ENCODE data around the gene HYAL3.

Gene HYAL3

DNA sequence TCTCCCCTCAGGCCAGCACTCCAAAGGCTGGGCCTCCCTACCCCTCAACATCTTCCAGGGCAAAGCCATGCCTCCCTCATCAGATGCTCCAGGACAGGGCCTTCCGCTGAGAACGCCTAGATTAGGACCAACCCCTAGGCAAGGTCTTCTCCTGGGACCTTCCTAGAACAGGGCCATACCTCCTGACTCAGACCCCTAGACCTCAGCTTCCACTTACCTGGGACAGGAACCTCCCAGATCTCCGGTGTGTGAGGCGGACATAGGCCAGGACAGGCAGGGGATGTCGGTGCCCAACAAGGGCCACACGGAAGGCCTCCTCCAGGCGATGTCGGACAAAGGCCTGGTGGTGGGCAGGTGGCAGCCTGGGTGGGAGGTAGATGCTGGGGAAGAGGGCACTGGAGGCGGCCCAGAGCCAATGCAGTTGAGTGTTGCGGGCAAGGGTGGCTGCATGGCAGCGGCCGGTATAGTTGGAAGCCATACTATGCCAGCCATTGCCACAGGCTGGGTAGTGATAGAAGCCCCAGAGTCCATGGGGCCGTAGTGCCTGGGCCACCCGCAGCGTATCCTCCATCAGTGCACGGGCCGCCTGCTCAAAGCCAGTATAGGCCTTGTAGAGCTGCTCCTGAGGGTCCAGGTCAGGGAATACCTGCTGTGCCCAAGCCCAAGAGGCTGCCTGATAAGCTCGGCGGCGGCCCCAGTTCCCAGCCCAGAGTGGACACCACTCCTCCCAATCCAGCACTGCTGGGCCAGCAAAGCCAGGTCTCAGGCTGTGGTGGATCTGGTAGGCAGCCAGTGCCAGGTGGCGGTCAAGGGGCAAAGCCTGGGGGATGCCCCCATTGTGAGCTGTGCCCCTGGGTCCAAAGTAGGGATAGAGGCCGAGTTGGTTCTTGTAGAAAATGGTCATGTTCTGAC lies 4.5 kb downstream of the HYAL3 start:
- Histone ChIP-seq H2AFZ (ENCODE audit: low read depth) (no peak overlapping the region), H3K4me1 (ENCODE audit: low read depth, poor library complexity, severe bottlenecking) (peaks cover 15% of the 10 kb centered on the region), H3K9ac (no peak overlapping the region), H4K20me1 (ENCODE audit: insufficient read depth) (no peaks in the 10 kb centered on the region), H3K79me2 (ENCODE audit: insufficient read depth, low read depth) (peaks cover 17% of the 10 kb centered on the region), H3K36me3 (ENCODE audit: insufficient read depth) (no peaks in the 10 kb centered on the region), H3K27me3 (ENCODE audit: insufficient read depth, low read depth) (no peaks in the 10 kb centered on the region), H3K27ac (no peak overlapping the region), H3K4me2 (no peak overlapping the region), H3K4me3 (IDR thresholded peaks at IDR 0.05; ENCODE audit: insufficient read depth, low read depth, low read length) (no peak overlapping the region)
- no peak for TF ChIP-seq CTCF (conservative IDR thresholded peaks at IDR 0.05; ENCODE audit: low read depth, low read length)

DNA sequence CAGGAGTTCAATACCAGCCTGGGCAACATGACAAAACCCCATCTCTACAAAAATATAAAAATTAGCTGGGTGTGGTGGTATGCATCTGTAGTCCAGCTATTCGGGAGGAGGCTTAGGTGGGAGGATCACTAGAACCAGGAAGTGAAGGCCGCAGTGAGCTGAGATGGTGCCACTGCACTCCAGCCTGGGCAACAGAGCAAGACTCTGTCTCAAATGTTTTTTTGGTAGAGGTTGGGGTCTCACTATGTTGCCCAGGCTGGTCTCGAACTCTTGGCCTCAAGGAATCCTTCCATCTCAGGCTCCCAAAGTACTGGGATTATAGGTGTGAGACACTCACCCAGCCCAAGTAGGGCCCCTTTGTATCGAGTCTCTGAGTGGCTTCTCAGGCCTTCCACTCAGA lies 5.1 kb downstream of the HYAL3 start:
- peaks cover 17% of the 10 kb centered on the region for H3K79me2 ChIP-seq (ENCODE audit: insufficient read depth, low read depth)
- H3K27ac ChIP-seq, result no peak overlapping the region
- H3K9ac ChIP-seq, result no peak overlapping the region
- H3K4me3 ChIP-seq (IDR thresholded peaks at IDR 0.05; ENCODE audit: insufficient read depth, low read depth, low read length), result no peak overlapping the region
- no peak overlapping the region for H2AFZ ChIP-seq (ENCODE audit: low read depth)
- H4K20me1 ChIP-seq (ENCODE audit: insufficient read depth), result no peaks in the 10 kb centered on the region
- no peaks in the 10 kb centered on the region for H3K27me3 ChIP-seq (ENCODE audit: insufficient read depth, low read depth)
- H3K4me1 ChIP-seq (ENCODE audit: low read depth, poor library complexity, severe bottlenecking), result peaks cover 14% of the 10 kb centered on the region
- no peak overlapping the region for H3K4me2 ChIP-seq
- no peak for TF ChIP-seq CTCF (conservative IDR thresholded peaks at IDR 0.05; ENCODE audit: low read depth, low read length)
- no peaks in the 10 kb centered on the region for H3K36me3 ChIP-seq (ENCODE audit: insufficient read depth)

GRCh38 chr3:50293079-50293801 lies 6.0 kb downstream of the HYAL3 start:
- H2AFZ ChIP-seq (ENCODE audit: low read depth), result peak overlapping the region; percentile 61; the same call in 1 of the 2 replicates
- H3K27me3 ChIP-seq (ENCODE audit: insufficient read depth, low read depth), result no peaks in the 10 kb centered on the region
- peak overlapping the region; percentile 39 for H3K27ac ChIP-seq
- no peak for TF ChIP-seq CTCF (conservative IDR thresholded peaks at IDR 0.05; ENCODE audit: low read depth, low read length)
- H3K9ac ChIP-seq, result peak overlapping the region; percentile 96
- H3K36me3 ChIP-seq (ENCODE audit: insufficient read depth), result no peaks in the 10 kb centered on the region
- peaks cover 10% of the 10 kb centered on the region for H3K4me1 ChIP-seq (ENCODE audit: low read depth, poor library complexity, severe bottlenecking)
- peaks cover 17% of the 10 kb centered on the region for H3K79me2 ChIP-seq (ENCODE audit: insufficient read depth, low read depth)
- H3K4me2 ChIP-seq, result peak overlapping the region; percentile 79
- no peaks in the 10 kb centered on the region for H4K20me1 ChIP-seq (ENCODE audit: insufficient read depth)
- peak overlapping the region; percentile 26 for H3K4me3 ChIP-seq (IDR thresholded peaks at IDR 0.05; ENCODE audit: insufficient read depth, low read depth, low read length)

GRCh38 chr3:50292159-50293078 lies 6.8 kb downstream of the HYAL3 start, which contains the start of gene IFRD2:
Gene IFRD2 (minus strand): TSS chr3:50292429. CDS start chr3:50292274, 155 bp downstream.
- H3K27ac ChIP-seq, result peak within 1 kb of the TSS; percentile 74
- H4K20me1 ChIP-seq (ENCODE audit: insufficient read depth), result no peaks in the 10 kb centered on the region
- no peak for TF ChIP-seq CTCF (conservative IDR thresholded peaks at IDR 0.05; ENCODE audit: low read depth, low read length)
- peaks cover 17% of the 10 kb centered on the region for H3K79me2 ChIP-seq (ENCODE audit: insufficient read depth, low read depth)
- H3K4me3 ChIP-seq (IDR thresholded peaks at IDR 0.05; ENCODE audit: insufficient read depth, low read depth, low read length), result peak within 1 kb of the TSS; percentile 26
- H3K36me3 ChIP-seq (ENCODE audit: insufficient read depth), result no peaks in the 10 kb centered on the region
- no peaks in the 10 kb centered on the region for H3K27me3 ChIP-seq (ENCODE audit: insufficient read depth, low read depth)
- peak within 1 kb of the TSS; percentile 96 for H3K9ac ChIP-seq
- peak within 1 kb of the TSS; percentile 84 for H3K4me2 ChIP-seq
- peak within 1 kb of the TSS; percentile 61; the same call in 1 of the 2 replicates for H2AFZ ChIP-seq (ENCODE audit: low read depth)
- peaks cover 7% of the 10 kb centered on the region for H3K4me1 ChIP-seq (ENCODE audit: low read depth, poor library complexity, severe bottlenecking)

Measured in KMS-11 (cell line).